Body of pancreas (tissue), 4 donors: ENCODE measurements around the gene NEGR1.

Source experiments
- CTCF ChIP-seq, 7 experiments: fragments of 450-650 bp in 4 of 7; fragments of 200-600 bp in 3 of 7; sonication (generic) in 3 of 7; IDR thresholded peaks; one replicate each; pipeline ENCODE4 v1.5.1; 2016 to 2019; ENCODE audit warnings: antibody characterized with exemption in 7 of 7
- POLR2A ChIP-seq, 3 donors: fragments of 450-650 bp; IDR thresholded peaks; one replicate each; pipeline ENCODE4 v1.6.1; 2016; ENCODE audit warnings: antibody characterized with exemption in 3 of 3, mild to moderate bottlenecking in 2 of 3

- TF ChIP-seq POLR2A (IDR thresholded peaks at IDR 0.05), result no peak
- no peak for TF ChIP-seq CTCF (IDR thresholded peaks at IDR 0.05)
Measured at GRCh38 chr1:71357708-71358107, 924.6 kb downstream of the NEGR1 start.
